Activated naive CD8-positive, alpha-beta T cell treated with anti-CD3 and anti-CD28 coated beads, Interleukin-2, amount 50 U/mL, for 16 hours (primary cell): ENCODE results near the gene SDSL.

Experiments
- DNase-seq: peaks from one replicate; pipeline ENCODE4 v3.0.0-alpha.2; 2020; ENCODE audit warnings: low read depth, low spot score

Gene SDSL

GRCh38 chr12:113448873-113449272 is 26.7 kb downstream of the SDSL start:
- no peak for DNase-seq

- DNase-seq, result no peak
Measured at GRCh38 chr12:113449299-113449698, 27.1 kb downstream of the SDSL start.

DNA sequence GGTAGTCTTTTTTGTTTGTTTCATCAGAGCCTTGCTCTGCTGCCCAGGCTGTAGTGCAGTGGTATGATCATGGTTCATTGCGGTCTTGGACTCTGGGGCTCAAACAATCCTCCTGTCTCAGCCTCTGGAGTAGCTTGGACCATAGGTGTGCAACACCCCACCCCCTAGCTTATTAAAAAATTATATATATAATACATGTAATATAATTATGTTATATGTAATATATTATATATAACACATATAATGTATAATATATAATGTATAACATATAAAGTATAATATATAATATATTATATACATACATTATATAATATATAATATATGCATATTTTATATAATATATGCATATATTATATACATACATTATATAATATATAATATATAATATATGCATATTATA is 27.7 kb downstream of the SDSL start:
- DNase-seq, result no peak

GRCh38 chr12:113452458-113452857 is 30.3 kb downstream of the SDSL start:
- DNase-seq, result no peak

GRCh38 chr12:113453330-113453729 is 31.1 kb downstream of the SDSL start:
- DNase-seq, result no peak

DNA sequence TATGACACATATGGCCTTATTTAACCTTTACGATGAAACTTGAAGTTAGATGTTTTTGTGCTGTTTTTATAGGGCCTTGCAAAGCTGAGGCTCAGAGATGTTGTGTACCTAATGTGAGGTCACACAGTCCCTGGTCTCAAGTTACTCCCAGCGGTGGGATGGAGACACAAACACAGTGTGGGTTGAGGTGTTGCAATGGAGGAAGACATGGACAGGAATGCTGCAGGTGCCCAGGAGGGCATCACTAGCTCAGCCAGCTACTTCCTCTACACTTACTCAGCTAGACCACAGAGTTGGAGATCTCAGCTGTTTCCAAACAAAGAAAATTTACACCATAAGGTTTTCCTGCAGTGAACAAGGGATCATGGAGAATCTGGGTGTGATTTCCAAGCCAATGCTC is 34.0 kb downstream of the SDSL start:
- no peak for DNase-seq

- no peak for DNase-seq
Measured at GRCh38 chr12:113456761-113457160, 34.6 kb downstream of the SDSL start.

- DNase-seq, result no peak
Measured at GRCh38 chr12:113457185-113457584, 35.0 kb downstream of the SDSL start.

DNA sequence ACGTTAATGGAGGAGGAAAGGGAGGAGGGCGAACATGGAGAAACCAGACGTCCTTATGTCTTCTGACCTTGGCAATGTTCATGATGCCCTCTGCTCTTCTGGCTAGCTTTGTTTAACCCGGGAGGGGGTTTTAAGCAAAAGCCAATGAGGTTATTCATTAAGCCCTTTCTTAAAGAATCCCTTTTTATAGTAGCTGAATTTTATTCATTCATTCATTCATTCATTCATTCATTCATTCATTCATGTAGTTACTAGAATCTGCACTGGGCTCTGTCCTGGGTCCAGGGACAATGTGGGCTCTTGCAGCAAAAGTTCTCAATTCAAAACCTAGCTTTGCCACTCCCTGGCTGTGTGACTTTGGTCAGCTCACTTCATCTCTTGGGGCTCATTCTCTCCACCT is 35.5 kb downstream of the SDSL start:
- DNase-seq, result no peak

DNA sequence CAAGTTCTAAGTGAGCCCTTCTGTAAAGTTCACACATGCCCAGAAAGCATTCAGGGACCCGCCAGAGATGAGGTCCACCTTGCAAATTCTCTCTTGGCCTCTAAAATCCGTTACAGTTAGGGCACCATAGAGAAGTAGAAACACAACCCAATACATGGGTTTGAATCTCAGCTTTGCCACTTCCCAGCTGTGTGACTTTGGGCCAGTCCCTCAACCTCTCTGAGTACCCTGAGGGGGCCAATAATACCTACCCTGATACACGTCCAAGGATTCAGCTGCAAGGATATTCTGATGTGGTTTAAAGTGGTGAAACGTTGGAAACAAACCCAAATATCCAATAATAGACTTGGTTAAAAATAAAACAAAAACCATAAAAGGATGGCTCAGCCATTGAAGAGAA is 37.8 kb downstream of the SDSL start:
- DNase-seq, result no peak

DNA sequence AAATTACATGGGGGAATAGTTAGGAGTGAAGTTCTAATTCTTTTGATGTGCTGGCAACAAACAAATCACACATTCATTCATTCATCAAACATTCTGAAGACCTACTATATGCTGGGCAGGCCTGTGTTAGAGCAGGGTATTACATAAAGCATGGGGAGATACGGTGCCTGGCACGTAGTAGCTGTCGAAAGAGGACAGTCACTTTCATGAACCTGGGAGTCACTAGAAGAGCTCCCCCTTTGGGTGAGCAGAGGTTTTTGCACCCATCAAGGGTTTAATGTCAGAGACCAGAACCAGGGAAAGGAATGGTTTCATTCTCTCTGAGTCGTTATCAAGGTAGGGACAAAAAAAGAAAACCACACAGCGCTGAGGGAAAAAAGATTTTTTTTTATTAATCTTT is 39.5 kb downstream of the SDSL start:
- DNase-seq, result no peak

DNA sequence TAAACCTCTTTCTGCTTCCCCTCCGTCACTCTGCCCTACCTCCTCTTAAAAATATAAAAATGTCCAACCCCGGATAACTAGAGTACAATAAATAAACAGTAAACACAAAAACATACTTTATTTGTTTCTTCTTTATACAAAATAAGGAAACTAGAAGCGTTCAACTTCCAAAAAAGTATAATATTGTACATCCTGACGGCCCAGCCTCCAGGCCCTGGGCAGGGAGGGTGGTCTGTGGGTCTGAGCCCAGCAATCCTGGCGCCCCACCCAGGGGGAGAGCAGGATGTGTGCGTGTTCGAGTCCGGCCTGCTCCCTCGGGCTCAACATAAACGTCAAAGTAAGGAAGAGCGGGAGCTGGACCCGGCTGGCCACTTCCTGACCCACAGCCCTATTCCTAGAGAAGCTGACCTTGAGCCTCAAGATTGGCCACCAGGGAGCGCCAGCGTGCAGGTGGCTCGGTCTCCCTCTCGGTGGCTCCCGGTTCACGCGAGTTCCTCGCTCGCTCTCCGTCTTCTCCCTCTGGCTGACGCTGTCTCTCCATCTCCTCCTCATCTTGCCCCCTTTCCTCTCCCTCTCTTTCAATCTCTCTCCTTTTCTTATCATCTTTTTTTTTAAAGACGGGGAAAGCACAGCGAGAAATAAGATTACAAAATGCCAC is 40.1 kb downstream of the SDSL start:
- peak; percentile 22 for DNase-seq

- no peak for DNase-seq
Measured at GRCh38 chr12:113462998-113463745, 41.0 kb downstream of the SDSL start.

DNA sequence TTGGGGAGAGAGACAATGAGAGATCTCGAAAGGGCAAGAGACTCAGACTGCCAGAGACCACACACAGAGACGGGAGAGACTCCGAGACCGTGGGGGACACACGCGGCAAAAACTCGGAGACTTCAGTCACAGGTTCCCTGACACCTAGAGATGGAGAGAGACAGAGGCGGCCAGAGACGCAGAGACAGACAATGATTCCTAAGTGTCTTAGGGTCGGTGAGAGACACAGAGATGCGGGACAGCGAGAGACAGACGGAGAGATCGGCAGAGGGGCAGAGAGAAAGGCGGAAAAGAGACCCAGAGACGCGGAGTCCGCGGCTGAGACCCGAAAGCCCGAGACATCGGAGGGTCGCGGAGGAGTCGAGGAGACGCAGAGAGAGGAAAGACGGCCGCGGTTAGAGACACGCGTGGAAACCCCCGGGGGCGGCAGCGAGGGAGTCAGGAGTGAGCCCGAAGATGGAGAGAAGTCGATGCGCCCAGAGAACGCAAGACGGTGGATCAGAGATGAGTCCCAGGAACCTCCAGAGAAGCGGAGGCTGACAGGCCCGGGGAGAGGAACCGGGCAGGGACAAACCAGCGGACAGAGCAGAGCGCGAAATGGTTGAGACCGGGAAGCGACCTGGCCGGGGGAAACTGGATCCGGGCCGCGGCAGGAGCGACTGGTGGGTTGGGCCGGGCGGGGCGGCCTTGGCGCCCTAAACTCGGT is 41.7 kb downstream of the SDSL start:
- DNase-seq, result no peak

GRCh38 chr12:113464452-113464775 is 42.2 kb downstream of the SDSL start:
- DNase-seq, result no peak

- no peak for DNase-seq
Measured at GRCh38 chr12:113464852-113465719, 42.9 kb downstream of the SDSL start.

GRCh38 chr12:113465808-113466453 is 43.8 kb downstream of the SDSL start:
- DNase-seq, result no peak

DNA sequence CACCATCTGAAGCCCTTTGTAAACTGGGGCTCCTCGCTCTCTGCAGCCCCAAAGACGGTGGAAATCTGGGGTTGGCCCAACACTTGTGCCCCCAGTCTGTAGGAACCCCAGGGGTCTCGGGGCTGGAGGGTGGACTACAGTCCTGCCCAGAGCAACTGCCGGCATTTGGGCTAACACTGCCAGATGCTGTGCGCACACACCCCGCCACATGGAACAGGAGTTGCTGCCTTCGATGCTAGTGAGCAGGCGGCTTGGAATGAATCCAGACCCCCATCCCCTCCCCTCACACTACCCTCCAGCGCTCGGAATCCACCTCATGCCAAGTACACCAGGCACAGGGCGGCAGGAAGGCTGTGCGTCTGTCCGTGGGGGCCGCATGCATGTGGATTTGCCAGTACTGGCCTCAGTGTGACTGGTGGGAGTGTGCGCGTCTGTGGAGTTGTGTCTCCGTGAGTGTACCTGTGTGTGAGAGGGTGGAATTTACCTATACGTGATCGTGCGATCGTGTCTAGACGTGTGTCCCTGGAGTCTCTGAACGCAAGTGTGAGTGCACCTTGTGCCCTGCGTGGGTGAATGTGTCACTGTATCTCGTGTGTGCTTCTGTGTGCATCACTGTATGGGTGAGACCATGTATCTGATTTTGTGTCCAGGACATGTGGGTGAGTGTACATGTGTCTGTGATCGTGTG is 44.4 kb downstream of the SDSL start:
- DNase-seq, result no peak

DNA sequence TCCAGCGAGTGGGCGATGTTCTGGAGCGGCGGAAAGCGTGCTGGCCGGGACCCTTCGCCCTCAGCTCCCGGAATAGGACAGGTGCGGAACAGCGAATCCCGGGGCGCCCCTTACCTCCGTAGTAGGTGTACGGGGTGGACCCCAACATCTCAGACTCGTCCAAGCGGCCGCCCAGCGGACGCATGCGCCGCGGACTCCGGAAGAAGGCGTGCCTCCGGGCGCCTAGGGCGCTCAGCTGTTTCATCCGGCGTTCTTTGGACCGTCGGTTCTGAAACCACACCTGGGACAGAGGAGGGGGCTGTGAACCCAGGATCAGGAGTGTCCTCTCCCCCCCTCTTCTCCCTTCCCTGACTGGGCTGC is 44.9 kb downstream of the SDSL start:
- no peak for DNase-seq

GRCh38 chr12:113467502-113468364 is 45.6 kb downstream of the SDSL start:
- DNase-seq, result no peak
